Calu3 (cell line): ENCODE results near the gene MLYCD. TPM values are rescaled to one million over a fixed set of nuclear protein-coding genes. Genes with fewer than 3 reads are reported as not detected.
A peak's percentile ranks its signal among the peaks of the same experiment; 100 is the strongest.
"Not testable (repeated sequence)": the region's sequence is repeated elsewhere in the genome, so short reads cannot be mapped to it uniquely, and the experiment has no call there.

Experiments
- BruUV-seq: library from RNA; stranded (reverse); fragments of 400-500 nt; replicated peaks from 2 replicates; lab custom pipeline; 2021; lab: Mats Ljungman, UMichigan
- CTCF ChIA-PET: fragments of 300-600 bp; sonication (Branson Sonifier 250); formaldehyde crosslinking; loops from one replicate; lab custom pipeline; 2022; ENCODE audit warnings: antibody characterized with exemption; lab: Charles Lee
- DNase-seq: peaks from one replicate; pipeline ENCODE4 v3.0.0; 2022
- H3K27ac Mint-ChIP-seq: one replicate; pipeline ENCODE4 v1.8.0; 2022; ENCODE audit warnings: mixed read lengths; ENCODE audit not compliant: unreplicated experiment
- H3K27me3 Mint-ChIP-seq: one replicate; pipeline ENCODE4 v1.8.0; 2022; ENCODE audit warnings: mixed read lengths; ENCODE audit not compliant: unreplicated experiment
- H3K36me3 Mint-ChIP-seq: one replicate; pipeline ENCODE4 v1.8.0; 2022; ENCODE audit warnings: mild to moderate bottlenecking, moderate library complexity, mixed read lengths; ENCODE audit not compliant: insufficient read depth, unreplicated experiment
- H3K4me1 Mint-ChIP-seq: one replicate; pipeline ENCODE4 v1.8.0; 2022; ENCODE audit warnings: mild to moderate bottlenecking, low read depth, mixed read lengths; ENCODE audit not compliant: unreplicated experiment
- H3K4me3 Mint-ChIP-seq: one replicate; pipeline ENCODE4 v1.8.0; 2022; ENCODE audit warnings: mild to moderate bottlenecking, low read depth, moderate library complexity, mixed read lengths; ENCODE audit not compliant: unreplicated experiment
- H3K9me3 Mint-ChIP-seq: one replicate; pipeline ENCODE4 v1.8.0; 2022; ENCODE audit warnings: low read depth, mixed read lengths; ENCODE audit not compliant: unreplicated experiment
- CTCF ChIP-seq: fragments of 200-600 bp; IDR thresholded peaks from one replicate; pipeline ENCODE4 v1.8.0; 2022; ENCODE audit warnings: antibody characterized with exemption; ENCODE audit not compliant: unreplicated experiment
- intact Hi-C: fragments of 100-400 bp; cut with micrococcal nuclease; formaldehyde crosslinking; loops from one replicate; pipeline ENCODE4 v1.10.0; 2022; ENCODE audit not compliant: unreplicated experiment
- total RNA-seq: library from RNA; stranded (reverse); gene quantifications from 2 replicates; pipeline ENCODE4 v1.2.3, GENCODE V29; 2022

Gene MLYCD
- total RNA-seq, 1 experiment from 2014 or later, result 10.3 TPM

- CTCF ChIA-PET, result no interaction called here
- Mint-ChIP-seq H3K4me3 (no peak overlapping the region), H3K36me3 (peaks cover 35% of the 10 kb centered on the region), H3K4me1 (peaks cover 7% of the 10 kb centered on the region), H3K27ac (no peak overlapping the region), H3K27me3 (no peaks in the 10 kb centered on the region), H3K9me3 (no peaks in the 10 kb centered on the region)
- intact Hi-C loops, result loop anchor here (10.0 kb wide), 2 partner anchors 125 to 225 kb away; no protein-coding TSS in a partner anchor
- no peak for DNase-seq
- TF ChIP-seq CTCF, result no peak
- BruUV-seq, result no TSS peak
Measured at GRCh38 chr16:83949724-83950001, 50.7 kb downstream of the MLYCD start.

DNA sequence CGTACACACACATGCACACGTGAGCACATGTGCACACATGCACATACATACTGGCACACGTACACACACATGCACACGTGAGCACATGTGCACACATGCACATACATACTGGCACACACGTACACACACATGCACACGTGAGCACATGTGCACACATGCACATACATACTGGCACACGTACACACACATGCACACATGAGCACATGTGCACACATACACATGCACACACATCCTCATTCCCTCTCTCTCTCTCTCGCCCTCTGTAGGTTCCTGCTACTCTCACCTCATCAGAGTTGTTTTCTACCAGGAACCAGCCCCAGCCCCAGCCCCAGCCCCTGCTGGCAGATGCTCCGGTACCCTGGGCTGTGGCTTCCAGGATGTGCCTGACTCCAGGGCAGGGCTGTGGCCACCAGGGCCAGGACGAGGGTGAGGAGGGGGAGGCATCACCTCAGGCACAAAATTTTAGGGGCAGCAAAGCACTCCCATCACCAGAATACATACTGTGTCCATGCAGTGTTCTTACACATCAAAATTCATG is 52.0 kb downstream of the MLYCD start:
- H3K9me3 Mint-ChIP-seq, DNase-seq, H3K27ac Mint-ChIP-seq, CTCF ChIA-PET, H3K4me3 Mint-ChIP-seq, BruUV-seq, H3K4me1 Mint-ChIP-seq, H3K27me3 Mint-ChIP-seq: not testable (repeated sequence)
- intact Hi-C loops, result loop anchor here (10.0 kb wide), 2 partner anchors 126 to 224 kb away; no protein-coding TSS in a partner anchor
- H3K36me3 Mint-ChIP-seq, result peaks cover 35% of the 10 kb centered on the region

DNA sequence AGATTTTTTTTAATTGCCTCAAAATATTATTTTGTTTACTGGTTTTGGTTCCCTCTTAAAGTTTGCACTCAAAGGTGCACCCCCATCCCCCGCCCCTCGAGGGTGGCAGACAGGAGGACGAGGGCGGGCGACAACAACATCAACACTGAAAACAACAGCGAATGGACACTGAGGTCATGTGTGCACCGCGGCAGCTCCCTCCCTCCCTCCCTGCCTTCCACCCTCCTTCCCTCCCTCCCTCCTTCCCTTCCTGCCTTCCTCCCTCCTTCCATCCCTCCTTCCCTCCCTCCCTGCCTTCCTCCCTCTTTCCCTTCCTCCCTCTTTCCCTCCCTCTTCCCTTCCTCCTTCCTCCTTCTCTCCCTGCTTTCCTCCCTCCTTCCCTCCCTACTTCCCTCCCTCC is 52.6 kb downstream of the MLYCD start:
- intact Hi-C loops, result loop anchor here (10.0 kb wide), 2 partner anchors 127 to 223 kb away; no protein-coding TSS in a partner anchor
- no peaks in the 10 kb centered on the region for H3K9me3 Mint-ChIP-seq

GRCh38 chr16:83952587-83952939 is 53.6 kb downstream of the MLYCD start:
- CTCF ChIA-PET, result no interaction called here
- H3K36me3 Mint-ChIP-seq, result peaks cover 42% of the 10 kb centered on the region
- no peak for TF ChIP-seq CTCF
- peak overlapping the region; percentile 87 for H3K27ac Mint-ChIP-seq
- H3K4me3 Mint-ChIP-seq, result peak overlapping the region; percentile 84
- H3K9me3 Mint-ChIP-seq, result no peaks in the 10 kb centered on the region
- H3K4me1 Mint-ChIP-seq, result peaks cover 9% of the 10 kb centered on the region
- no peaks in the 10 kb centered on the region for H3K27me3 Mint-ChIP-seq
- intact Hi-C loops, result loop anchor here (10.0 kb wide), 2 partner anchors 128 to 222 kb away; no protein-coding TSS in a partner anchor
- BruUV-seq, result no TSS peak
- no peak for DNase-seq

More for the DNA sequence above, 52.6 kb downstream of the MLYCD start:
- Mint-ChIP-seq H3K27ac (no peak overlapping the region), H3K27me3 (no peaks in the 10 kb centered on the region), H3K4me1 (peaks cover 9% of the 10 kb centered on the region), H3K4me3 (no peak overlapping the region), H3K36me3 (peaks cover 35% of the 10 kb centered on the region)
- TF ChIP-seq CTCF, result no peak
- DNase-seq, result no peak
- no TSS peak for BruUV-seq
- CTCF ChIA-PET, result no interaction called here
